K562 (cell line): Measurements from ENCODE around the gene ORC2. TPM values are rescaled to one million over a fixed set of nuclear protein-coding genes. Genes with fewer than 3 reads are reported as not detected.

Experiments used
- polyA plus RNA-seq, 8 experiments: library from polyadenylated mRNA; depleted of rRNA in 4 of 8; stranded (reverse) in 5 of 8; unstranded in 3 of 8; fragments of >200 nt; fragmentation: Nextera tagmentation in 2 of 8; fragmentation: Illumina TruSeq in 1 of 8; extraction: Ambion mirVana in 2 of 8; extraction: Trizol in 1 of 8; gene quantifications; 2 replicates each; pipeline versions ENCODE4 v1.2.1 to v1.2.3, GENCODE V29; 2011 to 2014; ENCODE audit warnings: inconsistent platforms in 1 of 8, missing spikeins in 1 of 8
- small RNA-seq: library from RNA; depleted of rRNA; stranded (forward); fragments of <200 nt; gene quantifications from one replicate; pipeline ENCODE3, GENCODE V24; 2014
- total RNA-seq, 7 experiments: library from RNA; depleted of rRNA in 6 of 7; stranded (reverse); fragments of >200 nt in 6 of 7; fragmentation: Illumina TruSeq in 2 of 7; extraction: Trizol in 2 of 7; gene quantifications; 2 replicates each; pipeline versions ENCODE4 v1.2.1 to v1.2.3, GENCODE V29; 2011 to 2021; ENCODE audit warnings: low replicate concordance in 1 of 7

ORC2 gene
- total and polyA plus RNA-seq, 9 of the 15 experiments (the other 6 are each of a cell fraction or from before 2014, with no cell fraction given): 5.6 to 41.1 (median 19.0) TPM

Small RNA genes within 50 kb of the gene (small RNA-seq; reads per million reads assigned to genes)
- gene RF00019: not detected
- gene RNU6-312P: not detected
- not detected for gene RNU6-762P

Other genes starting within 250 kb of the ORC2 start
Only the 7 nearest of the 8 such genes appear.
- gene BZW1, start 151.8 kb downstream of the ORC2 start, total RNA-seq (2014; rRNA removed): 151 and 176 TPM in 2 replicates
- gene BZW1, start 151.8 kb downstream of the ORC2 start, total RNA-seq (2014; rRNA removed; fragmentation: Illumina TruSeq; extraction: Trizol): 211 and 248 TPM in 2 replicates
- gene BZW1, start 151.8 kb downstream of the ORC2 start, total RNA-seq (2015; rRNA removed; fragmentation: Illumina TruSeq; extraction: Trizol): 206 and 233 TPM in 2 replicates
- gene BZW1, start 151.8 kb downstream of the ORC2 start, total RNA-seq (2021): 187 and 198 TPM in 2 replicates
- gene BZW1, start 151.8 kb downstream of the ORC2 start, polyA plus RNA-seq (2011; rRNA removed): 144 and 198 TPM in 2 replicates
- gene BZW1, start 151.8 kb downstream of the ORC2 start, polyA plus RNA-seq (2014; fragmentation: Illumina TruSeq; extraction: Trizol): 134 and 161 TPM in 2 replicates
- gene BZW1, start 151.8 kb downstream of the ORC2 start, polyA plus RNA-seq (2014; fragmentation: Nextera tagmentation; extraction: Ambion mirVana): 100 to 1,000 TPM; 235 to 244 TPM
- 110 and 111 TPM in 2 replicates for gene BZW1, start 151.8 kb downstream of the ORC2 start, polyA plus RNA-seq (2014; rRNA removed)
- gene CLK1, start 99.0 kb downstream of the ORC2 start, total RNA-seq (2014; rRNA removed): 23.0 and 29.3 TPM in 2 replicates
- gene CLK1, start 99.0 kb downstream of the ORC2 start, total RNA-seq (2014; rRNA removed; fragmentation: Illumina TruSeq; extraction: Trizol): 47.0 and 58.5 TPM in 2 replicates
- gene CLK1, start 99.0 kb downstream of the ORC2 start, total RNA-seq (2015; rRNA removed; fragmentation: Illumina TruSeq; extraction: Trizol): 42.5 and 45.4 TPM in 2 replicates
- gene CLK1, start 99.0 kb downstream of the ORC2 start, total RNA-seq (2021): 29.7 and 29.9 TPM in 2 replicates
- gene CLK1, start 99.0 kb downstream of the ORC2 start, polyA plus RNA-seq (2011; rRNA removed): 93.4 and 99.2 TPM in 2 replicates
- 32.1 and 33.9 TPM in 2 replicates for gene CLK1, start 99.0 kb downstream of the ORC2 start, polyA plus RNA-seq (2014; fragmentation: Illumina TruSeq; extraction: Trizol)
- 10 to 100 TPM; 49.3 to 50.7 TPM for gene CLK1, start 99.0 kb downstream of the ORC2 start, polyA plus RNA-seq (2014; fragmentation: Nextera tagmentation; extraction: Ambion mirVana)
- gene CLK1, start 99.0 kb downstream of the ORC2 start, polyA plus RNA-seq (2014; rRNA removed): 45.2 and 49.2 TPM in 2 replicates
- gene PPIL3, start 74.6 kb downstream of the ORC2 start, total RNA-seq (2014; rRNA removed): 22.4 and 30.3 TPM in 2 replicates
- gene PPIL3, start 74.6 kb downstream of the ORC2 start, total RNA-seq (2014; rRNA removed; fragmentation: Illumina TruSeq; extraction: Trizol): 42.1 and 45.9 TPM in 2 replicates
- 38.6 and 40.5 TPM in 2 replicates for gene PPIL3, start 74.6 kb downstream of the ORC2 start, total RNA-seq (2015; rRNA removed; fragmentation: Illumina TruSeq; extraction: Trizol)
- gene PPIL3, start 74.6 kb downstream of the ORC2 start, total RNA-seq (2021): 24.3 and 26.5 TPM in 2 replicates
- 65.0 and 66.2 TPM in 2 replicates for gene PPIL3, start 74.6 kb downstream of the ORC2 start, polyA plus RNA-seq (2011; rRNA removed)
- 38.4 and 49.0 TPM in 2 replicates for gene PPIL3, start 74.6 kb downstream of the ORC2 start, polyA plus RNA-seq (2014; fragmentation: Illumina TruSeq; extraction: Trizol)
- 10 to 100 TPM; 59.4 to 64.6 TPM for gene PPIL3, start 74.6 kb downstream of the ORC2 start, polyA plus RNA-seq (2014; fragmentation: Nextera tagmentation; extraction: Ambion mirVana)
- gene PPIL3, start 74.6 kb downstream of the ORC2 start, polyA plus RNA-seq (2014; rRNA removed): 41.9 and 51.8 TPM in 2 replicates
- gene NIF3L1, start 74.3 kb downstream of the ORC2 start, total RNA-seq (2014; rRNA removed): 26.7 and 29.4 TPM in 2 replicates
- gene NIF3L1, start 74.3 kb downstream of the ORC2 start, total RNA-seq (2014; rRNA removed; fragmentation: Illumina TruSeq; extraction: Trizol): 44.7 and 45.6 TPM in 2 replicates
- 42.1 and 44.0 TPM in 2 replicates for gene NIF3L1, start 74.3 kb downstream of the ORC2 start, total RNA-seq (2015; rRNA removed; fragmentation: Illumina TruSeq; extraction: Trizol)
- gene NIF3L1, start 74.3 kb downstream of the ORC2 start, total RNA-seq (2021): 28.1 and 33.3 TPM in 2 replicates
- 89.5 and 90.8 TPM in 2 replicates for gene NIF3L1, start 74.3 kb downstream of the ORC2 start, polyA plus RNA-seq (2011; rRNA removed)
- gene NIF3L1, start 74.3 kb downstream of the ORC2 start, polyA plus RNA-seq (2014; fragmentation: Illumina TruSeq; extraction: Trizol): 51.2 and 64.4 TPM in 2 replicates
- gene NIF3L1, start 74.3 kb downstream of the ORC2 start, polyA plus RNA-seq (2014; fragmentation: Nextera tagmentation; extraction: Ambion mirVana): 10 to 100 TPM; 79.3 to 80.0 TPM
- gene NIF3L1, start 74.3 kb downstream of the ORC2 start, polyA plus RNA-seq (2014; rRNA removed): 44.5 and 50.5 TPM in 2 replicates
- gene HYCC2, start 108.0 kb upstream of the ORC2 start, total RNA-seq (2014; rRNA removed): 5.4 TPM in 2 replicates
- 15.6 and 16.9 TPM in 2 replicates for gene HYCC2, start 108.0 kb upstream of the ORC2 start, total RNA-seq (2014; rRNA removed; fragmentation: Illumina TruSeq; extraction: Trizol)
- 11.1 and 12.8 TPM in 2 replicates for gene HYCC2, start 108.0 kb upstream of the ORC2 start, total RNA-seq (2015; rRNA removed; fragmentation: Illumina TruSeq; extraction: Trizol)
- 18.9 and 20.0 TPM in 2 replicates for gene HYCC2, start 108.0 kb upstream of the ORC2 start, total RNA-seq (2021)
- 12.2 and 14.9 TPM in 2 replicates for gene HYCC2, start 108.0 kb upstream of the ORC2 start, polyA plus RNA-seq (2011; rRNA removed)
- 6.3 and 8.5 TPM in 2 replicates for gene HYCC2, start 108.0 kb upstream of the ORC2 start, polyA plus RNA-seq (2014; fragmentation: Illumina TruSeq; extraction: Trizol)
- 1 to 10 TPM; 7.5 to 9.8 TPM for gene HYCC2, start 108.0 kb upstream of the ORC2 start, polyA plus RNA-seq (2014; fragmentation: Nextera tagmentation; extraction: Ambion mirVana)
- 5.2 and 5.5 TPM in 2 replicates for gene HYCC2, start 108.0 kb upstream of the ORC2 start, polyA plus RNA-seq (2014; rRNA removed)
- 116 and 156 TPM in 2 replicates for gene NDUFB3, start 108.3 kb upstream of the ORC2 start, total RNA-seq (2014; rRNA removed)
- gene NDUFB3, start 108.3 kb upstream of the ORC2 start, total RNA-seq (2014; rRNA removed; fragmentation: Illumina TruSeq; extraction: Trizol): 202 and 209 TPM in 2 replicates
- gene NDUFB3, start 108.3 kb upstream of the ORC2 start, total RNA-seq (2015; rRNA removed; fragmentation: Illumina TruSeq; extraction: Trizol): 138 and 152 TPM in 2 replicates
- gene NDUFB3, start 108.3 kb upstream of the ORC2 start, total RNA-seq (2021): 127 and 142 TPM in 2 replicates
- gene NDUFB3, start 108.3 kb upstream of the ORC2 start, polyA plus RNA-seq (2011; rRNA removed): 121 and 152 TPM in 2 replicates
- 126 and 130 TPM in 2 replicates for gene NDUFB3, start 108.3 kb upstream of the ORC2 start, polyA plus RNA-seq (2014; fragmentation: Illumina TruSeq; extraction: Trizol)
- 100 to 1,000 TPM; 679 to 786 TPM for gene NDUFB3, start 108.3 kb upstream of the ORC2 start, polyA plus RNA-seq (2014; fragmentation: Nextera tagmentation; extraction: Ambion mirVana)
- 230 and 235 TPM in 2 replicates for gene NDUFB3, start 108.3 kb upstream of the ORC2 start, polyA plus RNA-seq (2014; rRNA removed)
- gene CFLAR, start 152.5 kb upstream of the ORC2 start, total RNA-seq (2014; rRNA removed): 46.0 and 48.6 TPM in 2 replicates
- 73.6 and 95.3 TPM in 2 replicates for gene CFLAR, start 152.5 kb upstream of the ORC2 start, total RNA-seq (2014; rRNA removed; fragmentation: Illumina TruSeq; extraction: Trizol)
- gene CFLAR, start 152.5 kb upstream of the ORC2 start, total RNA-seq (2015; rRNA removed; fragmentation: Illumina TruSeq; extraction: Trizol): 32.9 and 39.4 TPM in 2 replicates
- gene CFLAR, start 152.5 kb upstream of the ORC2 start, total RNA-seq (2021): 66.4 and 78.4 TPM in 2 replicates
- 55.5 and 102 TPM in 2 replicates for gene CFLAR, start 152.5 kb upstream of the ORC2 start, polyA plus RNA-seq (2011; rRNA removed)
- gene CFLAR, start 152.5 kb upstream of the ORC2 start, polyA plus RNA-seq (2014; fragmentation: Illumina TruSeq; extraction: Trizol): 54.0 and 55.1 TPM in 2 replicates
- gene CFLAR, start 152.5 kb upstream of the ORC2 start, polyA plus RNA-seq (2014; fragmentation: Nextera tagmentation; extraction: Ambion mirVana): 10 to 100 TPM; 27.5 to 30.3 TPM
- gene CFLAR, start 152.5 kb upstream of the ORC2 start, polyA plus RNA-seq (2014; rRNA removed): 45.6 and 55.9 TPM in 2 replicates